K562 (cell line): ENCODE results near the gene TIA1. TPM values are rescaled to one million over a fixed set of nuclear protein-coding genes. Genes with fewer than 3 reads are reported as not detected.

Experiments used
- ARID1B ChIP-seq: fragments of 450-650 bp; IDR thresholded peaks from 2 replicates; pipeline ENCODE4 v1.6.1; 2016; ENCODE audit warnings: antibody characterized with exemption, mild to moderate bottlenecking, inconsistent platforms
- BCL6 ChIP-seq: fragments of 250-450 bp; sonication (Bioruptor Pico); IDR thresholded peaks from 2 replicates; pipeline ENCODE4 v1.4.0; 2020
- CBX2 ChIP-seq: fragments of 200-600 bp; sonication (generic); IDR thresholded peaks from one replicate; pipeline ENCODE4 v1.6.1; 2012; ENCODE audit warnings: mild to moderate bottlenecking, low read length, inconsistent platforms; ENCODE audit not compliant: insufficient read depth, poor library complexity, severe bottlenecking
- EP400 ChIP-seq: fragments of 450-650 bp; IDR thresholded peaks from 2 replicates; pipeline ENCODE4 v1.6.1; 2017; ENCODE audit warnings: antibody characterized with exemption, mild to moderate bottlenecking, moderate library complexity
- ETV1 ChIP-seq: fragments of 450-650 bp; conservative IDR thresholded peaks from 2 replicates; pipeline ENCODE4 v1.6.1; 2016; ENCODE audit warnings: missing genetic modification characterization, control low read depth, low read depth, missing compliant biosample characterization
- EZH2 ChIP-seq: IDR thresholded peaks from 2 replicates; pipeline ENCODE4 v1.6.1; 2012; ENCODE audit warnings: low read depth, mild to moderate bottlenecking, inconsistent platforms, low read length, borderline replicate concordance
- FOXJ2 ChIP-seq: fragments of 200-800 bp; sonication (Bioruptor generic); IDR thresholded peaks from 2 replicates; pipeline ENCODE4 v1.6.1; 2016; ENCODE audit warnings: missing genetic modification characterization, missing compliant biosample characterization
- HNRNPLL ChIP-seq: fragments of 200-400 bp; formaldehyde crosslinking; IDR thresholded peaks from 2 replicates; pipeline ENCODE4 v1.6.1; 2017; ENCODE audit warnings: low read length, low read depth, mild to moderate bottlenecking; ENCODE audit not compliant: poor library complexity, severe bottlenecking
- MCM5 ChIP-seq: fragments of 450-650 bp; IDR thresholded peaks from 2 replicates; pipeline ENCODE4 v1.6.1; 2016; ENCODE audit warnings: low read depth
- NCOR1 ChIP-seq: fragments of 450-650 bp; IDR thresholded peaks from 2 replicates; pipeline ENCODE4 v1.6.1; 2016; ENCODE audit warnings: mild to moderate bottlenecking, moderate library complexity
- TOE1 ChIP-seq, 2 experiments: fragments of 450-650 bp in 1 of 2; sonication (generic) in 1 of 2; formaldehyde crosslinking in 1 of 2; IDR thresholded peaks; 2 replicates each; pipeline versions ENCODE4 v1.7.1 to v1.8.0; 2016 to 2022; ENCODE audit warnings: borderline replicate concordance in 2 of 2, mild to moderate bottlenecking in 2 of 2, antibody characterized with exemption in 1 of 2, inconsistent platforms in 1 of 2, low read depth in 1 of 2, missing genetic modification reagents in 1 of 2, moderate library complexity in 1 of 2
- ZBTB2 ChIP-seq: fragments of 450-650 bp; IDR thresholded peaks from 2 replicates; pipeline ENCODE4 v1.6.1; 2016; ENCODE audit warnings: antibody characterized with exemption
- ZEB2 ChIP-seq: fragments of 450-650 bp; IDR thresholded peaks from 2 replicates; pipeline ENCODE4 v1.6.1; 2016
- ZNF174 ChIP-seq: fragments of 250-450 bp; sonication (Bioruptor Pico); IDR thresholded peaks from 2 replicates; pipeline ENCODE4 v1.4.0; 2020; ENCODE audit warnings: mild to moderate bottlenecking
- polyA plus RNA-seq, 8 experiments: library from polyadenylated mRNA; depleted of rRNA in 4 of 8; stranded (reverse) in 5 of 8; unstranded in 3 of 8; fragments of >200 nt; fragmentation: Nextera tagmentation in 2 of 8; fragmentation: Illumina TruSeq in 1 of 8; extraction: Ambion mirVana in 2 of 8; extraction: Trizol in 1 of 8; gene quantifications; 2 replicates each; pipeline versions ENCODE4 v1.2.1 to v1.2.3, GENCODE V29; 2011 to 2014; ENCODE audit warnings: inconsistent platforms in 1 of 8, missing spikeins in 1 of 8
- total RNA-seq, 7 experiments: library from RNA; depleted of rRNA in 6 of 7; stranded (reverse); fragments of >200 nt in 6 of 7; fragmentation: Illumina TruSeq in 2 of 7; extraction: Trizol in 2 of 7; gene quantifications; 2 replicates each; pipeline versions ENCODE4 v1.2.1 to v1.2.3, GENCODE V29; 2011 to 2021; ENCODE audit warnings: low replicate concordance in 1 of 7
- TF ChIP-seq, protein P1 (sequence below): fragments of 250-450 bp; sonication (Bioruptor Pico); IDR thresholded peaks from 2 replicates; pipeline ENCODE4 v1.8.0; 2021; ENCODE audit warnings: moderate library complexity, mild to moderate bottlenecking, inconsistent platforms
- TF ChIP-seq, protein P2 (sequence below), 2 experiments: fragments of 450-650 bp in 1 of 2; sonication (generic) in 1 of 2; formaldehyde crosslinking in 1 of 2; IDR thresholded peaks; 2 replicates each; pipeline versions ENCODE4 v1.7.1 to v1.9.0; 2016 to 2022; ENCODE audit warnings: inconsistent platforms in 1 of 2, mild to moderate bottlenecking in 1 of 2, missing genetic modification reagents in 1 of 2

TIA1 gene
- total and polyA plus RNA-seq, 9 of the 15 experiments (the other 6 are each of a cell fraction or from before 2014, with no cell fraction given) = 25.3 to 129 (median 79.6) TPM

DNA sequence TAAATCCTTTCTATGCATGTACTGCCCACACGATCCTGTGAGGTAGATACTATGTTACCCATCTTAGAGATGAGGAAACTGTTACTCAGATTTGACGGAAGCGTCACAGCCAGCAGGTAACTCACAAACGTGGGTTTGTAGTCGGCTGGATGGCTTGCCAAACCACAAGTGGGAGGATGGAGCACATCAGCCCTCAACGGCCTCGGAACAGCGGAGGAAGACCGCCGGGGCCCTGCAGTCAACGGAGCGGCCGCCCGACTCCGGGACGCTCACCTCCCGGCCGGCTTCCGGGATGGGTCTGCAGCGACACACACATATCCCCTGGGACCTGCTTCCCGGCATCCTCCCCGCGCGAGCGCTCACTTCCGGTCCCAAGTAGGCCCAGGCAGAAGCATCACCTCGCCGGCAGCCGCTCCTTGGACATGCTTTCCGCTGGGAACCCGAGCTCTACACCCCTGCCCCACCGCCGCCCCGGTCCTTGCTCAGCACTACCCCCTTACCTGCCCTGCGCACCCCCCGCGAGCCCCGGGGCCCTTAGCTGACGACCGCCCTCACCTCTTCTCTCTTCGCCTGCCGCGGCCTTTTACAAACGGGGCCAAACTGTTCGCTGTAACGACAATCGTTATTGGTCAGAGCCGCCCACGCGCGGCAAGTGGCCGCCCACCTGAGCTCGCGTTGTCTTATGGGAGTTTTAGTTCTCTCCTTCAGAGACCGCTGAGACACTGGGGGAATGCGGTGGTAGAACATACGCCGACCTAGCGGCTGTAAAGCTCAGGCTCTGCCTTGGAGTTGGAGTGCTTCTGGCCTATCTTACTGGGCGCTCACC lies 57.8 kb downstream of the TIA1 start, which contains the start of gene C2orf42 (continued):
- no peak for TF ChIP-seq EZH2
- TF ChIP-seq FOXJ2 (tag) = no peak
- TF ChIP-seq, protein P1, sequence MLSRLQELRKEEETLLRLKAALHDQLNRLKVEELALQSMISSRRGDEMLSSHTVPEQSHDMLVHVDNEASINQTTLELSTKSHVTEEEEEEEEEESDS (CRISPR knock-in tag) = no peak
- TF ChIP-seq, protein P2, sequence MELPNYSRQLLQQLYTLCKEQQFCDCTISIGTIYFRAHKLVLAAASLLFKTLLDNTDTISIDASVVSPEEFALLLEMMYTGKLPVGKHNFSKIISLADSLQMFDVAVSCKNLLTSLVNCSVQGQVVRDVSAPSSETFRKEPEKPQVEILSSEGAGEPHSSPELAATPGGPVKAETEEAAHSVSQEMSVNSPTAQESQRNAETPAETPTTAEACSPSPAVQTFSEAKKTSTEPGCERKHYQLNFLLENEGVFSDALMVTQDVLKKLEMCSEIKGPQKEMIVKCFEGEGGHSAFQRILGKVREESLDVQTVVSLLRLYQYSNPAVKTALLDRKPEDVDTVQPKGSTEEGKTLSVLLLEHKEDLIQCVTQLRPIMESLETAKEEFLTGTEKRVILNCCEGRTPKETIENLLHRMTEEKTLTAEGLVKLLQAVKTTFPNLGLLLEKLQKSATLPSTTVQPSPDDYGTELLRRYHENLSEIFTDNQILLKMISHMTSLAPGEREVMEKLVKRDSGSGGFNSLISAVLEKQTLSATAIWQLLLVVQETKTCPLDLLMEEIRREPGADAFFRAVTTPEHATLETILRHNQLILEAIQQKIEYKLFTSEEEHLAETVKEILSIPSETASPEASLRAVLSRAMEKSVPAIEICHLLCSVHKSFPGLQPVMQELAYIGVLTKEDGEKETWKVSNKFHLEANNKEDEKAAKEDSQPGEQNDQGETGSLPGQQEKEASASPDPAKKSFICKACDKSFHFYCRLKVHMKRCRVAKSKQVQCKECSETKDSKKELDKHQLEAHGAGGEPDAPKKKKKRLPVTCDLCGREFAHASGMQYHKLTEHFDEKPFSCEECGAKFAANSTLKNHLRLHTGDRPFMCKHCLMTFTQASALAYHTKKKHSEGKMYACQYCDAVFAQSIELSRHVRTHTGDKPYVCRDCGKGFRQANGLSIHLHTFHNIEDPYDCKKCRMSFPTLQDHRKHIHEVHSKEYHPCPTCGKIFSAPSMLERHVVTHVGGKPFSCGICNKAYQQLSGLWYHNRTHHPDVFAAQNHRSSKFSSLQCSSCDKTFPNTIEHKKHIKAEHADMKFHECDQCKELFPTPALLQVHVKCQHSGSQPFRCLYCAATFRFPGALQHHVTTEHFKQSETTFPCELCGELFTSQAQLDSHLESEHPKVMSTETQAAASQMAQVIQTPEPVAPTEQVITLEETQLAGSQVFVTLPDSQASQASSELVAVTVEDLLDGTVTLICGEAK (IDR thresholded peaks at IDR 0.05) = peak; percentile 95
- TF ChIP-seq, protein P2 (CRISPR knock-in tag; IDR thresholded peaks at IDR 0.05) = no peak
- no peak; the same call in none of the 2 replicates for TF ChIP-seq ARID1B
- TF ChIP-seq BCL6 = 0 out of 2 replicates have a peak, but pooled peaks have one; percentile 25
- TF ChIP-seq TOE1 (IDR thresholded peaks at IDR 0.05; ENCODE audit: borderline replicate concordance) = peak; percentile 65
- no peak for TF ChIP-seq TOE1 (CRISPR knock-in tag; IDR thresholded peaks at IDR 0.05; ENCODE audit: borderline replicate concordance, low read depth)
- TF ChIP-seq CBX2 = no peak
- TF ChIP-seq MCM5 = no peak
- TF ChIP-seq HNRNPLL = peak; percentile 72
- peak; percentile 68; the same call in 1 of the 2 replicates for TF ChIP-seq ZBTB2
- peak; percentile 41; the same call in 1 of the 2 replicates for TF ChIP-seq ZEB2
- TF ChIP-seq NCOR1 = no peak
- peak; percentile 96 for TF ChIP-seq ETV1 (tag)
- TF ChIP-seq EP400 = peak; percentile 97
- no peak for TF ChIP-seq ZNF174 (CRISPR knock-in tag)
